PFSK-1 (cell line): Measurements from ENCODE around the gene VTN.

Source experiments
- FOXP2 ChIP-seq: optimal IDR thresholded peaks from 2 replicates; pipeline ENCODE3; 2011; ENCODE audit warnings: borderline replicate concordance, control low read depth, inconsistent platforms; ENCODE audit not compliant: insufficient read depth; ENCODE audit errors: extremely low read length, extremely low read depth
- POLR2AphosphoS5 ChIP-seq: IDR thresholded peaks from 2 replicates; pipeline ENCODE4 v1.6.1; 2012; ENCODE audit warnings: low read depth, mild to moderate bottlenecking, control low read depth, low read length, moderate library complexity
- SIN3A ChIP-seq: IDR thresholded peaks from 2 replicates; pipeline ENCODE4 v1.6.1; 2012; ENCODE audit warnings: mild to moderate bottlenecking, low read length, moderate library complexity, borderline replicate concordance; ENCODE audit not compliant: insufficient read depth
- TAF1 ChIP-seq: IDR thresholded peaks from 2 replicates; pipeline ENCODE4 v1.6.1; 2012; ENCODE audit warnings: low read length, control low read depth, borderline replicate concordance; ENCODE audit not compliant: insufficient read depth
- TF ChIP-seq, protein P1 (sequence below), 2 experiments: IDR thresholded peaks; 2 replicates each; pipeline versions ENCODE4 v1.6.1 to v1.8.0; 2011 to 2012; ENCODE audit warnings: low read depth in 2 of 2, low read length in 2 of 2, control low read depth in 1 of 2, inconsistent platforms in 1 of 2, mild to moderate bottlenecking in 1 of 2, moderate library complexity in 1 of 2; ENCODE audit not compliant: insufficient read depth in 1 of 2

VTN gene

GRCh38 chr17:28346746-28347246 is 23.3 kb downstream of the VTN start:
- TF ChIP-seq FOXP2: peak; percentile 18
- TF ChIP-seq POLR2AphosphoS5: no peak
- no peak for TF ChIP-seq TAF1
- no peak for TF ChIP-seq SIN3A
- TF ChIP-seq, protein P1, sequence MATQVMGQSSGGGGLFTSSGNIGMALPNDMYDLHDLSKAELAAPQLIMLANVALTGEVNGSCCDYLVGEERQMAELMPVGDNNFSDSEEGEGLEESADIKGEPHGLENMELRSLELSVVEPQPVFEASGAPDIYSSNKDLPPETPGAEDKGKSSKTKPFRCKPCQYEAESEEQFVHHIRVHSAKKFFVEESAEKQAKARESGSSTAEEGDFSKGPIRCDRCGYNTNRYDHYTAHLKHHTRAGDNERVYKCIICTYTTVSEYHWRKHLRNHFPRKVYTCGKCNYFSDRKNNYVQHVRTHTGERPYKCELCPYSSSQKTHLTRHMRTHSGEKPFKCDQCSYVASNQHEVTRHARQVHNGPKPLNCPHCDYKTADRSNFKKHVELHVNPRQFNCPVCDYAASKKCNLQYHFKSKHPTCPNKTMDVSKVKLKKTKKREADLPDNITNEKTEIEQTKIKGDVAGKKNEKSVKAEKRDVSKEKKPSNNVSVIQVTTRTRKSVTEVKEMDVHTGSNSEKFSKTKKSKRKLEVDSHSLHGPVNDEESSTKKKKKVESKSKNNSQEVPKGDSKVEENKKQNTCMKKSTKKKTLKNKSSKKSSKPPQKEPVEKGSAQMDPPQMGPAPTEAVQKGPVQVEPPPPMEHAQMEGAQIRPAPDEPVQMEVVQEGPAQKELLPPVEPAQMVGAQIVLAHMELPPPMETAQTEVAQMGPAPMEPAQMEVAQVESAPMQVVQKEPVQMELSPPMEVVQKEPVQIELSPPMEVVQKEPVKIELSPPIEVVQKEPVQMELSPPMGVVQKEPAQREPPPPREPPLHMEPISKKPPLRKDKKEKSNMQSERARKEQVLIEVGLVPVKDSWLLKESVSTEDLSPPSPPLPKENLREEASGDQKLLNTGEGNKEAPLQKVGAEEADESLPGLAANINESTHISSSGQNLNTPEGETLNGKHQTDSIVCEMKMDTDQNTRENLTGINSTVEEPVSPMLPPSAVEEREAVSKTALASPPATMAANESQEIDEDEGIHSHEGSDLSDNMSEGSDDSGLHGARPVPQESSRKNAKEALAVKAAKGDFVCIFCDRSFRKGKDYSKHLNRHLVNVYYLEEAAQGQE (IDR thresholded peaks at IDR 0.05; ENCODE audit: insufficient read depth in 1 of 2, low read depth in 2 of 2, low read length in 2 of 2): no peak

DNA sequence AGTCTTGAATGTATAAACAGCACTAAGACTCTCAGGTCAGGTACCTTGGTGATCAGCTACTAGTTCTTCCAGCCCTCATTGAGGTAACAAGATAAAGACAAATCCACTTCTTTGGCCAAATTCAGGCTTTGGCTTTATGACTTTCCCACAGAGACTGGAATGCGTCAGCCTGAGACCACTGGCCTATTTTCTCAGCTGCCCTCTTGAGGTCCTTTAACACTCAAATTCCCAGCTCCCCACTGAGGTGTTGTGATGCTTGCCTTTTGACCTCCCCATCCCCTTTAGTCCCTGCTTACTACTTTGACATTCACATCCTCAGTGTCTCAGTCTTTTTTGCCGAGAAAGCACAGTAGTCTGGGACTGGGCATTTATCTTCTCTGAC is 23.9 kb downstream of the VTN start:
- TF ChIP-seq FOXP2: no peak
- no peak for TF ChIP-seq TAF1
- TF ChIP-seq, protein P1 (IDR thresholded peaks at IDR 0.05; ENCODE audit: insufficient read depth in 1 of 2, low read depth in 2 of 2, low read length in 2 of 2): no peak
- TF ChIP-seq SIN3A: no peak
- TF ChIP-seq POLR2AphosphoS5: no peak

- TF ChIP-seq POLR2AphosphoS5: peak; percentile 22; the same call in 1 of the 2 replicates
- no peak for TF ChIP-seq SIN3A
These were observed 24.5 kb downstream of the VTN start for GRCh38 chr17:28345419-28346198.

GRCh38 chr17:28344435-28344901 is 25.6 kb downstream of the VTN start:
- TF ChIP-seq, protein P1 (IDR thresholded peaks at IDR 0.05; ENCODE audit: insufficient read depth in 1 of 2, low read depth in 2 of 2, low read length in 2 of 2): no peak
- TF ChIP-seq FOXP2 (no peak), POLR2AphosphoS5 (no peak), TAF1 (no peak), SIN3A (no peak)

DNA sequence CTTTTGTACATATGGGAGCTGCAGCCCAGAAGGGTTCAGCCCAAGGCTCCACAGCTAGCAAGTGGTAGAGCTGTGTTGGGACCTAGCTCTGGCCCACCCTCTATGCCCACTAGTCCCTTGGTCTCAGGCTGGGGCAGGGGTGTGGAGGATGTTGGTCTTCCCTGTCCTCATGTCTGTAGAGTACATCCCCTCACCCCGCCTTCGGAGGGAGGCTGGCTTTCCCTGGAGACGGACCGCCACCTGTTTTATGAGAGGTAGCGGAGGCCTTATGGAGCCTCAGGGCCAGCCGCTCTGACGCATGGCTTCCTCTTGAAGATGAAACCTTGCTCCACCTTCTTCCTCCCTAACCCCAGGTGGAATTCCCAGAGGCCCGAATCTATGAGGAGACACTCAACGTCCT is 26.1 kb downstream of the VTN start:
- TF ChIP-seq, protein P1 (IDR thresholded peaks at IDR 0.05; ENCODE audit: insufficient read depth in 1 of 2, low read depth in 2 of 2, low read length in 2 of 2): no peak
- TF ChIP-seq TAF1 (no peak), FOXP2 (no peak), POLR2AphosphoS5 (no peak), SIN3A (no peak)
